K562 (cell line): ENCODE data around the gene RNASE8. TPM values are rescaled to one million over a fixed set of nuclear protein-coding genes. Genes with fewer than 3 reads are reported as not detected.
A peak's percentile ranks its signal among the peaks of the same experiment; 100 is the strongest.

Experiments
- DMBX1 ChIP-seq: fragments of 250-450 bp; sonication (Bioruptor Pico); IDR thresholded peaks from 2 replicates; pipeline ENCODE4 v1.8.0; 2022; ENCODE audit warnings: inconsistent platforms, mild to moderate bottlenecking, moderate library complexity, borderline replicate concordance
- E2F6 ChIP-seq, 2 experiments: IDR thresholded peaks; 2 replicates each; pipeline ENCODE4 v1.6.1; 2011; ENCODE audit warnings: borderline replicate concordance in 1 of 2, control low read depth in 1 of 2, low read depth in 1 of 2, low read length in 1 of 2, mild to moderate bottlenecking in 1 of 2, mixed read lengths in 1 of 2, moderate library complexity in 1 of 2; ENCODE audit not compliant: insufficient read depth in 1 of 2, insufficient read length in 1 of 2, poor library complexity in 1 of 2, severe bottlenecking in 1 of 2; ENCODE audit errors: extremely low read depth in 1 of 2
- FOXA3 ChIP-seq, 2 experiments: fragments of 450-650 bp in 1 of 2; sonication (generic) in 1 of 2; formaldehyde crosslinking; IDR thresholded peaks in 1 of 2; conservative IDR thresholded peaks in 1 of 2; 2 replicates each; pipeline versions ENCODE4 v1.4.0 to v1.8.0; 2020 to 2022; ENCODE audit warnings: mild to moderate bottlenecking in 2 of 2, missing genetic modification reagents in 1 of 2
- FOXK2 ChIP-seq, 2 experiments: fragments of 450-650 bp; IDR thresholded peaks in 1 of 2; conservative IDR thresholded peaks in 1 of 2; 2 replicates each; pipeline ENCODE4 v1.6.1; 2016; ENCODE audit warnings: low read depth in 2 of 2, mild to moderate bottlenecking in 1 of 2
- HDAC6 ChIP-seq: IDR thresholded peaks from 2 replicates; pipeline ENCODE4 v1.6.1; 2012; ENCODE audit warnings: low read depth, mild to moderate bottlenecking, control low read depth, inconsistent platforms, low read length, moderate library complexity
- JUN ChIP-seq, 2 experiments: sonication (generic) in 1 of 2; formaldehyde crosslinking in 1 of 2; IDR thresholded peaks; 2 replicates each; pipeline versions ENCODE4 v1.6.1 to v1.8.0; 2012 to 2022; ENCODE audit warnings: borderline replicate concordance in 2 of 2, mild to moderate bottlenecking in 2 of 2, improper control_type of control experiment in 1 of 2, low read depth in 1 of 2, low read length in 1 of 2, missing genetic modification reagents in 1 of 2
- LEF1 ChIP-seq: fragments of 450-650 bp; IDR thresholded peaks from 2 replicates; pipeline ENCODE4 v1.6.1; 2016; ENCODE audit warnings: mild to moderate bottlenecking
- NKRF ChIP-seq: fragments of 450-650 bp; IDR thresholded peaks from 2 replicates; pipeline ENCODE4 v1.6.1; 2016; ENCODE audit warnings: borderline replicate concordance
- PURB ChIP-seq: sonication (generic); formaldehyde crosslinking; IDR thresholded peaks from 2 replicates; pipeline ENCODE4 v1.9.0; 2021; ENCODE audit warnings: low read depth, mild to moderate bottlenecking, missing genetic modification reagents
- RBM34 ChIP-seq: fragments of 200-400 bp; formaldehyde crosslinking; IDR thresholded peaks from 2 replicates; pipeline ENCODE4 v1.6.1; 2018; ENCODE audit warnings: low read length, borderline replicate concordance; ENCODE audit not compliant: insufficient read depth
- SAFB ChIP-seq: fragments of 200-400 bp; formaldehyde crosslinking; IDR thresholded peaks from 2 replicates; pipeline ENCODE4 v1.6.1; 2017; ENCODE audit warnings: low read depth, low read length, borderline replicate concordance
- SMARCC2 ChIP-seq: fragments of 450-650 bp; IDR thresholded peaks from 2 replicates; pipeline ENCODE4 v1.6.1; 2017; ENCODE audit warnings: antibody characterized with exemption, moderate library complexity, mild to moderate bottlenecking, low read depth
- SPI1 ChIP-seq: IDR thresholded peaks from 2 replicates; pipeline ENCODE4 v1.6.1; 2011; ENCODE audit warnings: low read depth, low read length, control low read depth, borderline replicate concordance
- STAG1 ChIP-seq: sonication (generic); formaldehyde crosslinking; IDR thresholded peaks from 2 replicates; pipeline ENCODE4 v1.5.0; 2020; ENCODE audit warnings: missing genetic modification reagents, borderline replicate concordance
- TEAD4 ChIP-seq, 2 experiments: sonication (generic) in 1 of 2; formaldehyde crosslinking in 1 of 2; IDR thresholded peaks; 2 replicates each; pipeline versions ENCODE4 v1.6.1 to v1.8.0; 2012 to 2022; ENCODE audit warnings: borderline replicate concordance in 1 of 2, inconsistent platforms in 1 of 2, low read length in 1 of 2, mild to moderate bottlenecking in 1 of 2, missing genetic modification reagents in 1 of 2
- TFAM ChIP-seq: fragments of 250-450 bp; sonication (Bioruptor Pico); conservative IDR thresholded peaks from 2 replicates; pipeline ENCODE4 v1.5.0; 2021; ENCODE audit warnings: mild to moderate bottlenecking, moderate library complexity
- XRCC3 ChIP-seq: fragments of 450-650 bp; IDR thresholded peaks from 2 replicates; pipeline ENCODE4 v1.6.1; 2017; ENCODE audit warnings: mild to moderate bottlenecking, moderate library complexity
- ZBTB11 ChIP-seq, 3 experiments: fragments of 200-800 bp in 1 of 3; fragments of 250-450 bp in 1 of 3; fragments of 450-650 bp in 1 of 3; sonication (Bioruptor Pico) in 1 of 3; sonication (Bioruptor generic) in 1 of 3; formaldehyde crosslinking in 1 of 3; IDR thresholded peaks; 2 replicates each; pipeline versions ENCODE4 v1.6.1 to v1.8.0; 2016 to 2022; ENCODE audit warnings: mild to moderate bottlenecking in 2 of 3, missing genetic modification characterization in 2 of 3, missing compliant biosample characterization in 1 of 3, moderate library complexity in 1 of 3
- polyA plus RNA-seq, 8 experiments: library from polyadenylated mRNA; depleted of rRNA in 4 of 8; stranded (reverse) in 5 of 8; unstranded in 3 of 8; fragments of >200 nt; fragmentation: Nextera tagmentation in 2 of 8; fragmentation: Illumina TruSeq in 1 of 8; extraction: Ambion mirVana in 2 of 8; extraction: Trizol in 1 of 8; gene quantifications; 2 replicates each; pipeline versions ENCODE4 v1.2.1 to v1.2.3, GENCODE V29; 2011 to 2014; ENCODE audit warnings: inconsistent platforms in 1 of 8, missing spikeins in 1 of 8
- total RNA-seq, 7 experiments: library from RNA; depleted of rRNA in 6 of 7; stranded (reverse); fragments of >200 nt in 6 of 7; fragmentation: Illumina TruSeq in 2 of 7; extraction: Trizol in 2 of 7; gene quantifications; 2 replicates each; pipeline versions ENCODE4 v1.2.1 to v1.2.3, GENCODE V29; 2011 to 2021; ENCODE audit warnings: low replicate concordance in 1 of 7

RNASE8 gene
- total and polyA plus RNA-seq, 9 of the 15 experiments (the other 6 are each of a cell fraction or from before 2014, with no cell fraction given): not detected

GRCh38 chr14:21103710-21104447 is 46.3 kb downstream of the RNASE8 start (continued):
- TF ChIP-seq SAFB (no peak), RBM34 (no peak), SMARCC2 (no peak), XRCC3 (no peak), ZBTB11 (CRISPR knock-in tag; IDR thresholded peaks at IDR 0.05) (peak in 1 of 3 experiments; percentile 60; a peak in 1 of 6 replicates), JUN (IDR thresholded peaks at IDR 0.05; ENCODE audit: borderline replicate concordance, low read depth, low read length) (peak; percentile 54; the same call in 1 of the 2 replicates), JUN (CRISPR knock-in tag; IDR thresholded peaks at IDR 0.05; ENCODE audit: borderline replicate concordance) (no peak), PURB (no peak), FOXA3 (CRISPR knock-in tag; conservative IDR thresholded peaks at IDR 0.05 in 1 of 2, IDR thresholded peaks at IDR 0.05 in 1 of 2) (no peak), FOXK2 (conservative IDR thresholded peaks at IDR 0.05 in 1 of 2, IDR thresholded peaks at IDR 0.05 in 1 of 2; ENCODE audit: low read depth in 2 of 2) (peak; percentile 34 to 100; a peak in 2 of 4 replicates), TFAM (CRISPR knock-in tag) (no peak), HDAC6 (no peak), DMBX1 (CRISPR knock-in tag) (no peak), NKRF (no peak), SPI1 (no peak), LEF1 (peak; percentile 80), STAG1 (CRISPR knock-in tag) (no peak), TEAD4 (IDR thresholded peaks at IDR 0.05; ENCODE audit: low read length) (peak; percentile 42), TEAD4 (CRISPR knock-in tag; IDR thresholded peaks at IDR 0.05; ENCODE audit: borderline replicate concordance) (no peak), E2F6 (IDR thresholded peaks at IDR 0.05; ENCODE audit: borderline replicate concordance in 1 of 2, extremely low read depth in 1 of 2, insufficient read depth in 1 of 2, insufficient read length in 1 of 2, low read depth in 1 of 2, low read length in 1 of 2, poor library complexity in 1 of 2, severe bottlenecking in 1 of 2) (peak; percentile 97 to 98)
